Stimulated activated CD8-positive, alpha-beta memory T cell treated with anti-CD3 and anti-CD28 coated beads, Interleukin-15, amount 100 ng/mL, for 4 hours (primary cell): ENCODE results near the gene MPV17L2.

Source experiments
- DNase-seq, 2 donors: peaks; one replicate each; pipeline ENCODE4 v3.0.0-alpha.2; 2020; ENCODE audit warnings: low read depth in 2 of 2

The MPV17L2 gene

GRCh38 chr19:18239303-18239702 lies 46.3 kb downstream of the MPV17L2 start:
- no peak for DNase-seq

GRCh38 chr19:18245297-18245696 lies 52.3 kb downstream of the MPV17L2 start:
- DNase-seq, result no peak
